Measurements from ENCODE around the gene ANKH. TPM values are rescaled to one million over a fixed set of nuclear protein-coding genes. Genes with fewer than 3 reads are reported as not detected.
"Not testable (repeated sequence)": the region's sequence is repeated elsewhere in the genome, so short reads cannot be mapped to it uniquely, and the experiment has no call there.

The ANKH gene
- total RNA-seq, 3 donors from 2014 or later: 83.1 to 102 (median 101) TPM

DNA sequence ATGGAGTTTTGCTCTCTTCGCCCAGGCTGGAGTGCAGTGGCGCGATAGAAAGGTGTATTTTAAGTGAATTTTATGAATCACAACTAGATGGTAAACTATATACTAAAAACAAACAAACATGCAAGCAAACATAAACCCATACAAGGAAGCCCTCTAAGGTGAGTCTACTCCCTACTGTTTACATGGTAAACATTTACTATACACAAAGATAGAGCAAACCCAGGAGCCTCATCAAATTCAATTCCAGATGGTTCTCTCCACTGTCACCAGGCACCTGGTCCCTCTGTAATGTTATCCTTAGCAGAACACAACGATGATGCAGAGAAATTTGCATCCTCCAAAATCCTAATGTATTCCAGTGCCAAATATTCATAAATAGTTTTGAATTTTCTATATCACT, 17.9 kb downstream of the ANKH start:
- no peaks in the 10 kb centered on the region for H3K27me3 Mint-ChIP-seq (ENCODE audit: low read depth)
- H3K4me1 Mint-ChIP-seq (ENCODE audit: low read depth): peaks cover 38% of the 10 kb centered on the region
- ATAC-seq: no peak
- no peak overlapping the region for H3K4me3 Mint-ChIP-seq
- no peaks in the 10 kb centered on the region for H3K9me3 Mint-ChIP-seq
- DNase-seq: no peak
- peaks cover 24% of the 10 kb centered on the region for H3K36me3 Mint-ChIP-seq (ENCODE audit: insufficient read depth)

DNA sequence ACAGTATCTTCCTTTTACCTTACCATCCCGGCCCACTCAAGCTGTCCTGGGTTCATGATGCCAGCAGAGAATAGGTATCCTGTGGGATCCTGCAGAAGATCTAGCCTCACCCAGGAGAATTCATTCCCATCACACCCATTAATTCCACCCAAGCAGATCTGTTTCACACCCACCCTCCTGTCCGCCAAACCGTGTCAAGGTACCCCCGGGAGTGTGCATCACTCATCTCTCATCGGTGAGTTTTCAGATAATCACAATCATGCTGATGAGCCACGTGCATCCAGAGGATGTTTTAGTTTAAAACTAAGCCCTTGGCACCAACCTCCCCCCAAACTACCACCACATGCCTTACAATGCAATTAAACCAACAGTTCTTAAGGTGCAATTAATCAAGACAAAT, 18.8 kb downstream of the ANKH start:
- no peak overlapping the region for H3K4me3 Mint-ChIP-seq
- no peak for ATAC-seq
- H3K36me3 Mint-ChIP-seq (ENCODE audit: insufficient read depth): peaks cover 26% of the 10 kb centered on the region
- H3K27me3 Mint-ChIP-seq (ENCODE audit: low read depth): no peaks in the 10 kb centered on the region
- peaks cover 39% of the 10 kb centered on the region for H3K4me1 Mint-ChIP-seq (ENCODE audit: low read depth)
- no peaks in the 10 kb centered on the region for H3K9me3 Mint-ChIP-seq
- no peak for DNase-seq

GRCh38 chr5:14851999-14852526, 19.5 kb downstream of the ANKH start:
- Mint-ChIP-seq H3K27me3 (ENCODE audit: low read depth) (no peaks in the 10 kb centered on the region), H3K9me3 (no peaks in the 10 kb centered on the region), H3K4me1 (ENCODE audit: low read depth) (peaks cover 37% of the 10 kb centered on the region), H3K36me3 (ENCODE audit: insufficient read depth) (peaks cover 29% of the 10 kb centered on the region), H3K4me3 (no peak overlapping the region)
- DNase-seq (no peak), ATAC-seq (no peak)

DNA sequence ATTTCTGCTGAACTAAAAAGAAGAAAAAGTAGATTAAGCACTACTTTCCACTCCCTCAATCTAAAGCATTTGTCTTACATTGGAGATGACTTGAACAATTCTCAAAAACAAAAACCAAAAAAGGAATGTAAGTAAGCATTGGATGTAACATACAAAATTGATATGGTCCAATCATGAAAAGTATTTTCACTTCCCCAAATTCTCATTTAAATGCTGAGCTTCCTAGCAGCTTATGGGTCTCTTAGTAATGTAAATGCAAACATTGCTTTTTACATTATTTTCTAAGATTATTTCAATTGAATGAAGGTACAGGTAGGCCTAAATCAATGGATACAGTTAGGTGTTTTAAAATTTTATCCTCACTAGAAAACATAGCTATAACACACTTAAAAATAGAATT, 20.0 kb downstream of the ANKH start:
- peaks cover 28% of the 10 kb centered on the region for H3K36me3 Mint-ChIP-seq (ENCODE audit: insufficient read depth)
- H3K4me3 Mint-ChIP-seq: no peak overlapping the region
- no peaks in the 10 kb centered on the region for H3K9me3 Mint-ChIP-seq
- DNase-seq: no peak
- H3K4me1 Mint-ChIP-seq (ENCODE audit: low read depth): peaks cover 35% of the 10 kb centered on the region
- H3K27me3 Mint-ChIP-seq (ENCODE audit: low read depth): no peaks in the 10 kb centered on the region
- no peak for ATAC-seq

DNA sequence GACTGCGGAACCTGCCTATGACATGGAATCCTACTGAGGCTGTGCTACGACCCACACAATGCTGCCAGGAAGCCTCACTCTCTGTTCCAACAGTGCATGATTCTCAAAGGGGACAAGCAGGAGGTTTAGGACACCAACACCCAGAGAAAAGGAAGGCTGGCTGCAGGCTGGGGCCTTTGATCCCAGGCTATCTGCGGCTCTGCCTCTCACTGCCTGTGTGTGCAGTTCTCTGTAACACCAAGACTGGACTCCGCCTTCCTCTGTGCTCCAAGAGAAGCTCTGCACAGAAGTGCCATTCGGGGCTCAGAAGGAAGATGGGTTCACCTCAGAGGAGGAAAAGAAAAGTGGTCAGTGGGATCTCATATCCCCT, 20.5 kb downstream of the ANKH start:
- no peaks in the 10 kb centered on the region for H3K27me3 Mint-ChIP-seq (ENCODE audit: low read depth)
- H3K36me3 Mint-ChIP-seq (ENCODE audit: insufficient read depth): peaks cover 27% of the 10 kb centered on the region
- ATAC-seq (no peak), DNase-seq (no peak)
- no peak overlapping the region for H3K4me3 Mint-ChIP-seq
- no peaks in the 10 kb centered on the region for H3K9me3 Mint-ChIP-seq
- H3K4me1 Mint-ChIP-seq (ENCODE audit: low read depth): peaks cover 29% of the 10 kb centered on the region

DNA sequence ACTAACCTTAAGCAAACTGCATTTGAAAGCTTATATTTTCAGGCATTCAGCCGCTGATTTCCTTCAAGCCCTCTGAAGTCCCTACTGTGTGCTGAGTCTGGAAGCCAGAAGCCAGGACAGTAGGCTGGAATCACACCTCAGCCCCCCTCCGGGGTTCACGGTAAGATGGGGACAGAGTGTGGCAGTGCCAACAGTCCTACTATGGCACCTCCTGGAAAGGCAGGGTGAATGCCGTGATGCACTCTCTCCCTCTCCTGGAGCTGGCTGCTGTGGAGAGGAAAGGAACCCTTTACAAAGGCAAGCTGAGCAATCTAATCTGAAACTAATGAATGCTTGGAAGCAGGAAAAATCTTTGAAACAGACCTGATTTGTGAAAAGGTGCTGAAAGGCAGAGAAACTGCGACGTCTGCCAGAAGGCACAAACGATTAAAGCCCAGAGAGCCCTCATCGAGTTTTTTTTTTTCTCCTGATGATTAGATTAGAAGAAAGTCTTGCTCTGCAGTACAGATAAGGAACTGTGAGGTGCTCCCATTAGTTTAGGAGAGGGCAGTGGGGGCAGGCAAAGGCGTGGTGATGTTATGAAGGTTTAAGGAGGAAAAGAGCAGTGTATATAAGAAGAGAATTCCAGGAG, 21.0 kb downstream of the ANKH start:
- Mint-ChIP-seq H3K4me3 (no peak overlapping the region), H3K36me3 (ENCODE audit: insufficient read depth) (peaks cover 27% of the 10 kb centered on the region), H3K4me1 (ENCODE audit: low read depth) (peaks cover 26% of the 10 kb centered on the region), H3K27me3 (ENCODE audit: low read depth) (no peaks in the 10 kb centered on the region), H3K9me3 (no peaks in the 10 kb centered on the region)
- DNase-seq: no peak
- ATAC-seq: no peak

DNA sequence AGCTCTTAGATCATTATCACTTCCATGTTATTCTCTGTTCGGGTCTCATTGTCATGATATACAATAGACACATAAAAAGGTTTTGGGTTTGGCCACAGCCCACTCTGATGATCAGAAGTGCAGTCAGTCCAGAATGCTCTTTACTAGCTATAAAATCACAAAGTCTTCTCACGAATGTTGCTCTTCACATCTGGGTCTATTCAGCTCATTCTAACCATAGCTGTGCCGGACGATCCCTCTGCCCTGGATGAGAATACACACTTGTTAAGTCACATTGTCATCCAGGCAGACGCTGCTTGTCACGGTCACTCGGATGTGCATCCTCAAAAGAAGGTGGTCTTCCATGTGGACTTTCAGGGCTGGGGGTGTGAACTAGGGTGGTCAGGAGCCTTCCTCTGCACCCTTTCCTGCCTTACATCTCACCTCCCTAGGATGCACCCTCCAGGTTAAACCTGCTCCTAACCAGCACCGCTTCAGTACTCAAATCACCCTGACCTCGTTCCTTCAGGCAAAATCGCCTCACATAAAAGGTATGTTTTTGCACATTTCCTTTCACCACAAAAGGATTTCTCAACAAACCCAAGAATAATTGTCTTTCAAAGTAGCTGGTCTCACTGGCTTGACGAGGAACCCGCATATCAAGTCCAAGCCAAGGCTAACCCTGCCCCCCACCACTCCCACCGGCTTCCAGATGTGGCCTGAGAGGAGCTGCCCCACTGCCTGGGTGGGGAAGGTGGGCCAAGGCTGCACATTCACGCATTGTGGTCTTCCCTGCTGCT, 21.9 kb downstream of the ANKH start:
- no peak for ATAC-seq
- H3K36me3 Mint-ChIP-seq (ENCODE audit: insufficient read depth): peaks cover 31% of the 10 kb centered on the region
- H3K4me3 Mint-ChIP-seq: no peak overlapping the region
- no peaks in the 10 kb centered on the region for H3K9me3 Mint-ChIP-seq
- DNase-seq: no peak
- peaks cover 22% of the 10 kb centered on the region for H3K4me1 Mint-ChIP-seq (ENCODE audit: low read depth)
- H3K27me3 Mint-ChIP-seq (ENCODE audit: low read depth): no peaks in the 10 kb centered on the region

DNA sequence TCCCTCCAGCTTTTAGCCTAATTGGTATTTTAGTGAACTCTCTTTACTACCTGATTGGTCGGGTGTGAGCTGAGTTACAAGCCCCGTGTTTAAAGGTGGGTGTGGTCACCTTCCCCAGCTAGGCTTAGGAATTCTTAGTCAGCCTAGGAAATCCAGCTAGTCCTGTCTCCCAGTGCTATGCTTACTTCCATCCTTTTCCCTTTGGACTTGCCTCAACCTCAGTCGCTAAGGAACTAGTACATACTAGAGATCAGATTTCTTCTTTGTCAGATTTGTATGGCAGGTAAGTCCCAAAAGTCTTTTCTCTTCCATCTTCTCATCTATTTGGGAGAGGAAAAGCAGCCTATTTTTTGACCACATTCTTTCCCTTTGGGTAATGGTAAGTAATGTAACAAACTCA, 22.6 kb downstream of the ANKH start:
- not testable (repeated sequence) for ATAC-seq; H3K9me3 Mint-ChIP-seq; H3K4me3 Mint-ChIP-seq; DNase-seq; H3K27me3 Mint-ChIP-seq (ENCODE audit: low read depth)
- Mint-ChIP-seq H3K36me3 (ENCODE audit: insufficient read depth) (peaks cover 32% of the 10 kb centered on the region), H3K4me1 (ENCODE audit: low read depth) (peaks cover 18% of the 10 kb centered on the region)

DNA sequence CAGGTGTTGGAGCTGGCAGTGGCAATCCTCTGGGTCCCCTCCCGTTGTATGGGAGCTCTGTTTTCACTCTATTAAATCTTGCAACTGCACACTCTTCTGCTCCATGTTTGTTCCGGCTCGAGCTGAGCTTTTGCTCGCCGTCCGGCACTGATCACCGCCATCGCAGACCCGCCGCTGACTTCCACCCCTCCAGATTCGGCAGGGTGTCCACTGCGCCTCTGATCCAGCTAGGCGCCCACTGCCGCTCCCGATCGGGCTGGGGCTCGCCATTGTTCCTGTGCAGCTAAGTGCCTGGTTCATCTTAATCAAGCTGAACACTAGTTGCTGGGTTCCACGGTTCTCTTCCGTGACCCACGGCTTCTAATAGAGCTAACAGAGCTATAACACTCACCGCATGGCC, 23.2 kb downstream of the ANKH start:
- H3K36me3 Mint-ChIP-seq (ENCODE audit: insufficient read depth): peaks cover 36% of the 10 kb centered on the region
- peaks cover 20% of the 10 kb centered on the region for H3K4me1 Mint-ChIP-seq (ENCODE audit: low read depth)
- no peak overlapping the region for H3K4me3 Mint-ChIP-seq
- H3K27me3 Mint-ChIP-seq (ENCODE audit: low read depth): no peaks in the 10 kb centered on the region
- DNase-seq (no peak), ATAC-seq (no peak)
- no peaks in the 10 kb centered on the region for H3K9me3 Mint-ChIP-seq

- DNase-seq (no peak), ATAC-seq (no peak)
- H3K36me3 Mint-ChIP-seq (ENCODE audit: insufficient read depth): peaks cover 35% of the 10 kb centered on the region
- no peaks in the 10 kb centered on the region for H3K9me3 Mint-ChIP-seq
- H3K4me1 Mint-ChIP-seq (ENCODE audit: low read depth): peaks cover 14% of the 10 kb centered on the region
- H3K27me3 Mint-ChIP-seq (ENCODE audit: low read depth): no peaks in the 10 kb centered on the region
- H3K4me3 Mint-ChIP-seq: no peak overlapping the region
Measured at GRCh38 chr5:14847471-14847870, 24.1 kb downstream of the ANKH start.

GRCh38 chr5:14842117-14842516, 29.5 kb downstream of the ANKH start:
- Mint-ChIP-seq H3K36me3 (ENCODE audit: insufficient read depth) (peaks cover 36% of the 10 kb centered on the region), H3K27me3 (ENCODE audit: low read depth) (no peaks in the 10 kb centered on the region), H3K4me1 (ENCODE audit: low read depth) (peaks cover 20% of the 10 kb centered on the region), H3K9me3 (no peaks in the 10 kb centered on the region), H3K4me3 (no peak overlapping the region)
- no peak for ATAC-seq
- no peak for DNase-seq

- Mint-ChIP-seq H3K36me3 (ENCODE audit: insufficient read depth) (peaks cover 31% of the 10 kb centered on the region), H3K4me1 (ENCODE audit: low read depth) (peaks cover 25% of the 10 kb centered on the region), H3K4me3 (no peak overlapping the region), H3K9me3 (no peaks in the 10 kb centered on the region), H3K27me3 (ENCODE audit: low read depth) (no peaks in the 10 kb centered on the region)
- DNase-seq (no peak), ATAC-seq (no peak)
Measured at GRCh38 chr5:14840624-14841023, 31.0 kb downstream of the ANKH start.

- peaks cover 25% of the 10 kb centered on the region for H3K36me3 Mint-ChIP-seq (ENCODE audit: insufficient read depth)
- ATAC-seq (no peak), DNase-seq (no peak)
- no peak overlapping the region for H3K4me3 Mint-ChIP-seq
- no peaks in the 10 kb centered on the region for H3K27me3 Mint-ChIP-seq (ENCODE audit: low read depth)
- peaks cover 33% of the 10 kb centered on the region for H3K4me1 Mint-ChIP-seq (ENCODE audit: low read depth)
- no peaks in the 10 kb centered on the region for H3K9me3 Mint-ChIP-seq
Measured at GRCh38 chr5:14838396-14839319, 32.9 kb downstream of the ANKH start.

DNA sequence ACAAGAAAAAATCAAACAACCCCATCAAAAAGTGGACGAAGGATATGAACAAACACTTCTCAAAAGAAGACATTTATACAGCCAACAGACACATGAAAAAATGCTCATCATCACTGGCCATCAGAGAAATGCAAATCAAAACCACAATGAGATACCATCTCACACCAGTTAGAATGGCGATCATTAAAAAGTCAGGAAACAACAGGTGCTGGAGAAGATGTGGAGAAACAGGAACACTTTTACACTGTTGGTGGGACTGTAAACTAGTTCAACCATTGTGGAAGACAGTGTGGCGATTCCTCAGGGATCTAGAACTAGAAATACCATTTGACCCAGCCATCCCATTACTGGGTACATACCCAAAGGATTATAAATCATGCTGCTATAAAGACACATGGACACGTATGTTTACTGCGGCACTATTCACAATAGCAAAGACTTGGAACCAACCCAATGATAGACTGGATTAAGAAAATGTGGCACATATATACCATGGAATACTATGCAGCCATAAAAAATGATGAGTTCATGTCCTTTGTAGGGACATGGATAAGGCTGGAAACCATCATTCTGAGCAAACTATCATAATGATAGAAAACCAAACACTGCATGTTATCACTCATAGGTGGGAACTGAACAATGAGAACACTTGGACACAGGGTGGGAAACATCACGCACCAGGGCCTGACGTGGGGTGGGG, 34.0 kb downstream of the ANKH start:
- H3K4me1 Mint-ChIP-seq (ENCODE audit: low read depth): peaks cover 35% of the 10 kb centered on the region
- not testable (repeated sequence) for ATAC-seq; H3K27me3 Mint-ChIP-seq (ENCODE audit: low read depth); DNase-seq; H3K9me3 Mint-ChIP-seq; H3K4me3 Mint-ChIP-seq
- peaks cover 21% of the 10 kb centered on the region for H3K36me3 Mint-ChIP-seq (ENCODE audit: insufficient read depth)

Measured in activated T-cell treated with anti-CD3 and anti-CD28 coated beads, Interleukin-2, amount 50 U/mL, for 4 hours (primary cell).